ENCODE data around the gene ZSWIM2.
"Not testable (repeated sequence)": the region's sequence is repeated elsewhere in the genome, so short reads cannot be mapped to it uniquely, and the experiment has no call there.

The ZSWIM2 gene

DNA sequence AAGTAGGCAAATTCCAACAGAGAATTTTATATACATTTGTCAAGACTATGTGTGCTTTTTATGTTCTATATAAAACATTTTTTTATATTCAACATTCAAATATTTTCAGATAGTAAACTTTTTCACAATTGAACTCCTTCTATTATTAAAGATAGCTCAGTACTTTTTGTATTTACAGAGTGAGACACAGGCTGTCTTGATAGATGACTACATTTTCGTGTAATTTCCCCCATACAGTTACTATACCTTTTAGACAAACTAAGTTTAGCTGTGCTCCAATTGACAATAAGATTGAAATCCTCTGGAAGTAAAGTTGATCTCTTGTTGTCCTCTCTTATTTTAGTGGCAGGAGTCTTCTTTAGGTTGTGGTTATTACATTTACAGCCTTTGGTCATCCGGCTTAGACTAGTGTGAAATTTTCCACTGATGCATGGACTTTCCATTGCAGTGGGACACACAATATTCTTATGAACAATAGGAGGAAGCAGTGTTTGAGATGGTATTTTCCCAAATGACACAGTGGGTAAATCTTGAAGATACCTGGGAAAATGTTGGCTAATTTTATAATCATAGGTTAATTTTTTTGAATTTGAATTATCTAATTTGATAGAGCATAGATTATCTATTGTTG lies 21.0 kb downstream of the ZSWIM2 start:
- Mint-ChIP-seq H3K27ac (no peak overlapping the region), H3K9me3 (no peaks in the 10 kb centered on the region), H3K4me3 (no peak overlapping the region), H3K27me3 (ENCODE audit: low read depth, poor library complexity) (peaks cover 3% of the 10 kb centered on the region), H3K36me3 (ENCODE audit: low read depth) (no peaks in the 10 kb centered on the region), H3K4me1 (no peaks in the 10 kb centered on the region)
- DNase-seq, result no peak
- TF ChIP-seq, protein P1, sequence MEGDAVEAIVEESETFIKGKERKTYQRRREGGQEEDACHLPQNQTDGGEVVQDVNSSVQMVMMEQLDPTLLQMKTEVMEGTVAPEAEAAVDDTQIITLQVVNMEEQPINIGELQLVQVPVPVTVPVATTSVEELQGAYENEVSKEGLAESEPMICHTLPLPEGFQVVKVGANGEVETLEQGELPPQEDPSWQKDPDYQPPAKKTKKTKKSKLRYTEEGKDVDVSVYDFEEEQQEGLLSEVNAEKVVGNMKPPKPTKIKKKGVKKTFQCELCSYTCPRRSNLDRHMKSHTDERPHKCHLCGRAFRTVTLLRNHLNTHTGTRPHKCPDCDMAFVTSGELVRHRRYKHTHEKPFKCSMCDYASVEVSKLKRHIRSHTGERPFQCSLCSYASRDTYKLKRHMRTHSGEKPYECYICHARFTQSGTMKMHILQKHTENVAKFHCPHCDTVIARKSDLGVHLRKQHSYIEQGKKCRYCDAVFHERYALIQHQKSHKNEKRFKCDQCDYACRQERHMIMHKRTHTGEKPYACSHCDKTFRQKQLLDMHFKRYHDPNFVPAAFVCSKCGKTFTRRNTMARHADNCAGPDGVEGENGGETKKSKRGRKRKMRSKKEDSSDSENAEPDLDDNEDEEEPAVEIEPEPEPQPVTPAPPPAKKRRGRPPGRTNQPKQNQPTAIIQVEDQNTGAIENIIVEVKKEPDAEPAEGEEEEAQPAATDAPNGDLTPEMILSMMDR (IDR thresholded peaks at IDR 0.05), result no peak

DNA sequence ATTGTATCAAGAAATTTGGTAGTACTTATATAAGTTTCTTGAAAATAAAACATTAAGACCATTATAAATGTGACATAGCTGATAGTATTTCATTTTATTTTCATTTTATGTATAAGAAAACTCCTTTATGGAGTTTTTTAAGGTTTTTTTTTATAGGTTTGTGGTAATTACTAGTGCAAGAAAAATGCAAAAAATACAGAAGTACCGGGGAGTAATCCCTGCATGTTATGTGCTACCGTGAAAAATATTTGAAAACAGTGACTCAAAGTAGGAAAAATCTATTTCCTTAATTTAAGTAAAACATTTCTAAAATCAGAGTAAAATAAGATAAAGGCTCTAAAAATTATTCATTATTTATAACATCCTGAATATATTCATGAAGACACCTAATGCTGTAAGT lies 21.6 kb downstream of the ZSWIM2 start:
- no peaks in the 10 kb centered on the region for H3K4me1 Mint-ChIP-seq
- no peak overlapping the region for H3K4me3 Mint-ChIP-seq
- H3K9me3 Mint-ChIP-seq, result no peaks in the 10 kb centered on the region
- DNase-seq, result no peak
- H3K27ac Mint-ChIP-seq, result no peak overlapping the region
- no peaks in the 10 kb centered on the region for H3K36me3 Mint-ChIP-seq (ENCODE audit: low read depth)
- peaks cover 3% of the 10 kb centered on the region for H3K27me3 Mint-ChIP-seq (ENCODE audit: low read depth, poor library complexity)
- TF ChIP-seq, protein P1 (IDR thresholded peaks at IDR 0.05), result no peak

DNA sequence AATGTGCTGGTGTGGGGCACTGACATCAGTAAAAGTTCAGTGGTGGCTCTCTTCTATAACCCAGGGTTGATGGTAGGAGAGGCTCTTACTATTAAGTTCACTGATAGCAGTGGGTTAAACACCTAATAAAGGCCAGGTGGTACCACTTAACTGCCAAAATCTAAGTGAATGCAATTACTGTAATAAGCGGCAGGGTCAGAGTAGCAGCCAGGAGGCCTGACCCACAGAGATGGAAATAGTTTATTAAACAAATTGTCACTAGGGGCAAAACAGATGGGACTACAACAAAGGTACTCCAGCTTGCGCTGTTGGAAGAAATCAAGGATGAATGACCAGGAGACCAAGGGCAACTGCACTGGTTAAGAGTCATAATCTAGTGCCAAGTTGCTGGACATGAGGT lies 26.6 kb downstream of the ZSWIM2 start:
- TF ChIP-seq, protein P1 (IDR thresholded peaks at IDR 0.05), result no peak
- H3K4me3 Mint-ChIP-seq, result no peak overlapping the region
- H3K27ac Mint-ChIP-seq, result no peak overlapping the region
- H3K4me1 Mint-ChIP-seq, result no peaks in the 10 kb centered on the region
- no peaks in the 10 kb centered on the region for H3K36me3 Mint-ChIP-seq (ENCODE audit: low read depth)
- no peaks in the 10 kb centered on the region for H3K9me3 Mint-ChIP-seq
- DNase-seq, result no peak
- H3K27me3 Mint-ChIP-seq (ENCODE audit: low read depth, poor library complexity), result no peaks in the 10 kb centered on the region

GRCh38 chr2:186820303-186820702 lies 28.7 kb downstream of the ZSWIM2 start:
- no peaks in the 10 kb centered on the region for H3K27me3 Mint-ChIP-seq (ENCODE audit: low read depth, poor library complexity)
- H3K27ac Mint-ChIP-seq, result no peak overlapping the region
- no peaks in the 10 kb centered on the region for H3K36me3 Mint-ChIP-seq (ENCODE audit: low read depth)
- no peaks in the 10 kb centered on the region for H3K4me1 Mint-ChIP-seq
- no peak overlapping the region for H3K4me3 Mint-ChIP-seq
- TF ChIP-seq, protein P1 (IDR thresholded peaks at IDR 0.05), result no peak
- no peak for DNase-seq
- H3K9me3 Mint-ChIP-seq, result peaks cover 13% of the 10 kb centered on the region

- H3K9me3 Mint-ChIP-seq, result peaks cover 15% of the 10 kb centered on the region
- not testable (repeated sequence) for H3K27ac Mint-ChIP-seq; H3K27me3 Mint-ChIP-seq (ENCODE audit: low read depth, poor library complexity); H3K4me1 Mint-ChIP-seq; H3K36me3 Mint-ChIP-seq (ENCODE audit: low read depth); H3K4me3 Mint-ChIP-seq; DNase-seq
These were observed 37.2 kb downstream of the ZSWIM2 start for GRCh38 chr2:186811760-186812159.

GRCh38 chr2:186806591-186806990 lies 42.4 kb downstream of the ZSWIM2 start:
- peaks cover 18% of the 10 kb centered on the region for H3K9me3 Mint-ChIP-seq
- DNase-seq, result no peak
- TF ChIP-seq, protein P1 (IDR thresholded peaks at IDR 0.05), result no peak
- no peaks in the 10 kb centered on the region for H3K4me1 Mint-ChIP-seq
- no peaks in the 10 kb centered on the region for H3K36me3 Mint-ChIP-seq (ENCODE audit: low read depth)
- H3K27me3 Mint-ChIP-seq (ENCODE audit: low read depth, poor library complexity), result peaks cover 2% of the 10 kb centered on the region
- H3K4me3 Mint-ChIP-seq, result no peak overlapping the region
- no peak overlapping the region for H3K27ac Mint-ChIP-seq

DNA sequence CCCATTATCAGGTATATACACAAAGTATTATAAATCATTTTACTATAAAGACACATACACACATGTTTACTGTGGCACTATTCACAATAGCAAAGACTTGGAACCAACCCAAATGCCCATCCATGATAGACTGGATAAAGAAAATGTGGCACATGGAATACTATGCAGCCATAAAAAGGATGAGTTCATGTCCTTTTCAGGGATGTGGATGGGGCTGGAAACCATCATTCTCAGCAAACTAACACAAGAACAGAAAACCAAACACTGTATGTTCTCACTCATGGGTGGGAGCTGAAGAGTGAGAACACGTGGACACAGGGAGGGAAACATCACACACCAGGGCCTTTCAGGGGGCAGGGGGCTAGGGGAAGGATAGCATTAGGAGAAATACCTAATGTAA lies 50.4 kb downstream of the ZSWIM2 start:
- H3K36me3 Mint-ChIP-seq (ENCODE audit: low read depth); H3K4me1 Mint-ChIP-seq; H3K27me3 Mint-ChIP-seq (ENCODE audit: low read depth, poor library complexity); H3K4me3 Mint-ChIP-seq; DNase-seq; H3K27ac Mint-ChIP-seq: not testable (repeated sequence)
- peaks cover 10% of the 10 kb centered on the region for H3K9me3 Mint-ChIP-seq

Measured in nephron progenitor cell (in vitro differentiated cells).